WTC11 (cell line): Measurements from ENCODE around the gene SLIT3. TPM values are rescaled to one million over a fixed set of nuclear protein-coding genes. Genes with fewer than 3 reads are reported as not detected.

Source experiments
- ATAC-seq: fragments of 200-7000 bp; cut with Tn5 transposase; 2 replicates; pipeline ENCODE4 v1.10.0; 2021; ENCODE audit warnings: mild to moderate bottlenecking, moderate library complexity
- CTCF ChIA-PET: fragments of 300-600 bp; sonication (Branson Sonifier 250); formaldehyde crosslinking; loops from one replicate; lab custom pipeline; 2021; ENCODE audit warnings: antibody characterized with exemption; lab: Charles Lee
- POLR2A ChIA-PET: fragments of 350-600 bp; sonication (Branson Sonifier 250); formaldehyde crosslinking; loops from one replicate; lab custom pipeline; 2021; ENCODE audit warnings: antibody characterized with exemption; lab: Charles Lee
- DNase-seq: peaks from one replicate; pipeline ENCODE4 v3.0.0; 2021; ENCODE audit warnings: low spot score
- H3K27ac Mint-ChIP-seq: 2 replicates; pipeline ENCODE4 v1.8.0; 2021; ENCODE audit warnings: mixed read lengths
- H3K27me3 Mint-ChIP-seq: 2 replicates; pipeline ENCODE4 v1.8.0; 2021; ENCODE audit warnings: low read depth, mild to moderate bottlenecking, moderate library complexity, mixed read lengths
- H3K36me3 Mint-ChIP-seq: 2 replicates; pipeline ENCODE4 v1.8.0; 2021; ENCODE audit warnings: mixed read lengths
- H3K4me1 Mint-ChIP-seq: 2 replicates; pipeline ENCODE4 v1.8.0; 2022; ENCODE audit warnings: mixed read lengths
- H3K4me3 Mint-ChIP-seq: 2 replicates; pipeline ENCODE4 v1.8.0; 2021; ENCODE audit warnings: mild to moderate bottlenecking, moderate library complexity, mixed read lengths
- H3K9me3 Mint-ChIP-seq: 2 replicates; pipeline ENCODE4 v1.8.0; 2021; ENCODE audit warnings: mixed read lengths
- ARID4B ChIP-seq: sonication (generic); formaldehyde crosslinking; IDR thresholded peaks from 2 replicates; pipeline ENCODE4 v1.8.0; 2023; ENCODE audit warnings: missing genetic modification reagents, mild to moderate bottlenecking, borderline replicate concordance
- CBFB ChIP-seq: sonication (generic); formaldehyde crosslinking; IDR thresholded peaks from 2 replicates; pipeline ENCODE4 v1.8.1; 2022; ENCODE audit warnings: mild to moderate bottlenecking, low read depth, missing genetic modification reagents
- CDX4 ChIP-seq: fragments of 250-450 bp; sonication (Bioruptor Pico); IDR thresholded peaks from 2 replicates; pipeline ENCODE4 v1.9.0; 2021; ENCODE audit warnings: moderate library complexity, mild to moderate bottlenecking, inconsistent platforms, borderline replicate concordance
- E2F1 ChIP-seq: sonication (generic); formaldehyde crosslinking; IDR thresholded peaks from 2 replicates; pipeline ENCODE4 v1.8.0; 2022; ENCODE audit warnings: mild to moderate bottlenecking, missing genetic modification reagents
- FOXJ3 ChIP-seq: sonication (generic); formaldehyde crosslinking; IDR thresholded peaks from 2 replicates; pipeline ENCODE4 v1.9.0; 2021; ENCODE audit warnings: missing genetic modification reagents, mild to moderate bottlenecking, borderline replicate concordance
- FOXP4 ChIP-seq: sonication (generic); formaldehyde crosslinking; IDR thresholded peaks from 2 replicates; pipeline ENCODE4 v1.8.0; 2022; ENCODE audit warnings: mild to moderate bottlenecking, missing genetic modification reagents
- GABPB1 ChIP-seq: sonication (generic); formaldehyde crosslinking; IDR thresholded peaks from 2 replicates; pipeline ENCODE4 v1.8.1; 2023; ENCODE audit warnings: mild to moderate bottlenecking, missing genetic modification reagents
- HMGA2 ChIP-seq: fragments of 250-450 bp; sonication (Bioruptor Pico); IDR thresholded peaks from 2 replicates; pipeline ENCODE4 v1.4.0; 2021; ENCODE audit warnings: mild to moderate bottlenecking, moderate library complexity
- KAT7 ChIP-seq: sonication (generic); formaldehyde crosslinking; IDR thresholded peaks from 2 replicates; pipeline ENCODE4 v1.8.1; 2023; ENCODE audit warnings: missing genetic modification reagents, mild to moderate bottlenecking, borderline replicate concordance
- NR3C1 ChIP-seq: sonication (generic); formaldehyde crosslinking; conservative IDR thresholded peaks from 2 replicates; pipeline ENCODE4 v1.8.1; 2023; ENCODE audit warnings: low read depth, mild to moderate bottlenecking, missing genetic modification reagents
- OVOL2 ChIP-seq: fragments of 250-450 bp; sonication (Bioruptor Pico); IDR thresholded peaks from 2 replicates; pipeline ENCODE4 v1.9.0; 2021; ENCODE audit warnings: mild to moderate bottlenecking, borderline replicate concordance
- RORB ChIP-seq: fragments of 250-450 bp; sonication (Bioruptor Pico); IDR thresholded peaks from 2 replicates; pipeline ENCODE4 v1.9.0; 2021; ENCODE audit warnings: mild to moderate bottlenecking
- SMAD4 ChIP-seq: sonication (generic); formaldehyde crosslinking; IDR thresholded peaks from 2 replicates; pipeline ENCODE4 v1.8.0; 2022; ENCODE audit warnings: mild to moderate bottlenecking, missing genetic modification reagents
- ZNF219 ChIP-seq: sonication (generic); formaldehyde crosslinking; IDR thresholded peaks from 2 replicates; pipeline ENCODE4 v1.8.0; 2023; ENCODE audit warnings: missing genetic modification reagents, mild to moderate bottlenecking, borderline replicate concordance
- ZNF232 ChIP-seq: sonication (generic); formaldehyde crosslinking; IDR thresholded peaks from 2 replicates; pipeline ENCODE4 v1.8.0; 2022; ENCODE audit warnings: mild to moderate bottlenecking, missing genetic modification reagents
- ZNF423 ChIP-seq: fragments of 250-450 bp; sonication (Bioruptor Pico); IDR thresholded peaks from 2 replicates; pipeline ENCODE4 v2.1.2; 2022; ENCODE audit warnings: mild to moderate bottlenecking, moderate library complexity
- total RNA-seq: library from RNA; stranded (reverse); gene quantifications from 3 replicates; pipeline ENCODE4 v1.2.3, GENCODE V29; 2021
- TF ChIP-seq, protein P1 (sequence below): sonication (generic); formaldehyde crosslinking; IDR thresholded peaks from 2 replicates; pipeline ENCODE4 v1.8.0; 2022; ENCODE audit warnings: missing genetic modification reagents
- TF ChIP-seq, protein P2 (sequence below): fragments of 250-450 bp; sonication (Bioruptor Pico); IDR thresholded peaks from 2 replicates; pipeline ENCODE4 v1.9.0; 2021; ENCODE audit warnings: mild to moderate bottlenecking

The SLIT3 gene
- total RNA-seq, 1 experiment from 2014 or later = 1.9 TPM

DNA sequence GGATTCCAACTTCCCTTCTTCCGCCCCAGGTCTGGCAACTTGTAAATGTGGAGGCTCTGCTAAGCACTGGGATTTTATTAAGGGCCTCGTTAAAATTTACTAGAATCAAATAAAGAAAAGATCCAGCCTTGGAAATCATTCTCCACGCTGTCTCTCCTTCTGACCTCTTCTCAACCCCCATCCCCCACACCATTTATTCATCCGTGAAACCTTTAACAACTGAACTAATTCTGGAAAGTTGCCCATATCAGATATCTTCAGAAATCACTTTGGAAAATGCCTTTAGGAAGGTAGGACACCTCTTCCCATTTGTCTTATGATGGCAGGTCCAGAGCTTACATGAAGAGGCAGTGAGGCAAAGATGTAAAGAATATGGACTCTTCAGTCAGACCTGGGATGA lies 288.5 kb downstream of the SLIT3 start (continued):
- TF ChIP-seq ARID4B (no peak), ZNF232 (CRISPR knock-in tag) (no peak), GABPB1 (CRISPR knock-in tag) (no peak)

DNA sequence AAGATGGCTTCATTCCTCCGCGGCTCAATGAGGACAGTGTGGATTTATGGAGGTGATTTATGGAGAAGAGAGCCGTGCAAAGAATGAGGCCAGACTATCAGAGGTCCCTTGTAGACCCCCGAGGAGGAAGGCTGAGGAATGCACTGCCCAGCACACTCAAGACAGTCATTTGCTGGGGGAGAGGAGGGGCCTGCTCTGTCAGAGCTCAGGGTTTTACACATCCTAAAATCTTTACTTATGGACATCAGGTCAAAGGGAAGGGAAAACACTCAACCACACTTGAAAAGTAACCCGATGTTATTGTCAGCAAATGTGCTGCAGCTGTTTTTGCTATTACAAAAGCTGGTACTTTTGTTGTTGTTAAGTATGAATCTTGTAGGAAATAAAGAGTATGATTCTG lies 289.5 kb downstream of the SLIT3 start:
- Mint-ChIP-seq H3K36me3 (no peaks in the 10 kb centered on the region), H3K4me1 (peaks cover 38% of the 10 kb centered on the region), H3K27me3 (no peaks in the 10 kb centered on the region), H3K27ac (no peak overlapping the region), H3K4me3 (no peak overlapping the region), H3K9me3 (no peaks in the 10 kb centered on the region)
- ATAC-seq = no peak
- TF ChIP-seq, protein P1, sequence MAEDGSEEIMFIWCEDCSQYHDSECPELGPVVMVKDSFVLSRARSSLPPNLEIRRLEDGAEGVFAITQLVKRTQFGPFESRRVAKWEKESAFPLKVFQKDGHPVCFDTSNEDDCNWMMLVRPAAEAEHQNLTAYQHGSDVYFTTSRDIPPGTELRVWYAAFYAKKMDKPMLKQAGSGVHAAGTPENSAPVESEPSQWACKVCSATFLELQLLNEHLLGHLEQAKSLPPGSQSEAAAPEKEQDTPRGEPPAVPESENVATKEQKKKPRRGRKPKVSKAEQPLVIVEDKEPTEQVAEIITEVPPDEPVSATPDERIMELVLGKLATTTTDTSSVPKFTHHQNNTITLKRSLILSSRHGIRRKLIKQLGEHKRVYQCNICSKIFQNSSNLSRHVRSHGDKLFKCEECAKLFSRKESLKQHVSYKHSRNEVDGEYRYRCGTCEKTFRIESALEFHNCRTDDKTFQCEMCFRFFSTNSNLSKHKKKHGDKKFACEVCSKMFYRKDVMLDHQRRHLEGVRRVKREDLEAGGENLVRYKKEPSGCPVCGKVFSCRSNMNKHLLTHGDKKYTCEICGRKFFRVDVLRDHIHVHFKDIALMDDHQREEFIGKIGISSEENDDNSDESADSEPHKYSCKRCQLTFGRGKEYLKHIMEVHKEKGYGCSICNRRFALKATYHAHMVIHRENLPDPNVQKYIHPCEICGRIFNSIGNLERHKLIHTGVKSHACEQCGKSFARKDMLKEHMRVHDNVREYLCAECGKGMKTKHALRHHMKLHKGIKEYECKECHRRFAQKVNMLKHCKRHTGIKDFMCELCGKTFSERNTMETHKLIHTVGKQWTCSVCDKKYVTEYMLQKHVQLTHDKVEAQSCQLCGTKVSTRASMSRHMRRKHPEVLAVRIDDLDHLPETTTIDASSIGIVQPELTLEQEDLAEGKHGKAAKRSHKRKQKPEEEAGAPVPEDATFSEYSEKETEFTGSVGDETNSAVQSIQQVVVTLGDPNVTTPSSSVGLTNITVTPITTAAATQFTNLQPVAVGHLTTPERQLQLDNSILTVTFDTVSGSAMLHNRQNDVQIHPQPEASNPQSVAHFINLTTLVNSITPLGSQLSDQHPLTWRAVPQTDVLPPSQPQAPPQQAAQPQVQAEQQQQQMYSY (CRISPR knock-in tag) = no peak
- no peak for TF ChIP-seq SMAD4
- TF ChIP-seq CDX4 (CRISPR knock-in tag) = no peak
- TF ChIP-seq KAT7 = no peak
- TF ChIP-seq FOXP4 (CRISPR knock-in tag) = no peak
- TF ChIP-seq E2F1 = no peak
- no peak for DNase-seq
- CTCF ChIA-PET = interaction anchor here (1.9 kb wide), 1 partner anchor 78 kb away, joined by 5 read pairs; no protein-coding TSS in a partner anchor
- POLR2A ChIA-PET = no interaction called here

GRCh38 chr5:169011009-169011408 lies 289.9 kb downstream of the SLIT3 start:
- Mint-ChIP-seq H3K4me3 (no peak overlapping the region), H3K9me3 (no peaks in the 10 kb centered on the region), H3K4me1 (peaks cover 39% of the 10 kb centered on the region), H3K36me3 (no peaks in the 10 kb centered on the region), H3K27ac (no peak overlapping the region), H3K27me3 (no peaks in the 10 kb centered on the region)
- no peak for DNase-seq
- CTCF ChIA-PET = interaction anchor here (1.9 kb wide), 1 partner anchor 79 kb away, joined by 5 read pairs; no protein-coding TSS in a partner anchor
- no peak for ATAC-seq
- POLR2A ChIA-PET = no interaction called here
- TF ChIP-seq RORB (CRISPR knock-in tag) (no peak), FOXJ3 (CRISPR knock-in tag) (no peak), ZNF423 (CRISPR knock-in tag) (no peak), CBFB (no peak), OVOL2 (no peak), HMGA2 (CRISPR knock-in tag) (no peak), ZNF219 (CRISPR knock-in tag) (no peak), NR3C1 (CRISPR knock-in tag) (no peak)
- TF ChIP-seq, protein P2, sequence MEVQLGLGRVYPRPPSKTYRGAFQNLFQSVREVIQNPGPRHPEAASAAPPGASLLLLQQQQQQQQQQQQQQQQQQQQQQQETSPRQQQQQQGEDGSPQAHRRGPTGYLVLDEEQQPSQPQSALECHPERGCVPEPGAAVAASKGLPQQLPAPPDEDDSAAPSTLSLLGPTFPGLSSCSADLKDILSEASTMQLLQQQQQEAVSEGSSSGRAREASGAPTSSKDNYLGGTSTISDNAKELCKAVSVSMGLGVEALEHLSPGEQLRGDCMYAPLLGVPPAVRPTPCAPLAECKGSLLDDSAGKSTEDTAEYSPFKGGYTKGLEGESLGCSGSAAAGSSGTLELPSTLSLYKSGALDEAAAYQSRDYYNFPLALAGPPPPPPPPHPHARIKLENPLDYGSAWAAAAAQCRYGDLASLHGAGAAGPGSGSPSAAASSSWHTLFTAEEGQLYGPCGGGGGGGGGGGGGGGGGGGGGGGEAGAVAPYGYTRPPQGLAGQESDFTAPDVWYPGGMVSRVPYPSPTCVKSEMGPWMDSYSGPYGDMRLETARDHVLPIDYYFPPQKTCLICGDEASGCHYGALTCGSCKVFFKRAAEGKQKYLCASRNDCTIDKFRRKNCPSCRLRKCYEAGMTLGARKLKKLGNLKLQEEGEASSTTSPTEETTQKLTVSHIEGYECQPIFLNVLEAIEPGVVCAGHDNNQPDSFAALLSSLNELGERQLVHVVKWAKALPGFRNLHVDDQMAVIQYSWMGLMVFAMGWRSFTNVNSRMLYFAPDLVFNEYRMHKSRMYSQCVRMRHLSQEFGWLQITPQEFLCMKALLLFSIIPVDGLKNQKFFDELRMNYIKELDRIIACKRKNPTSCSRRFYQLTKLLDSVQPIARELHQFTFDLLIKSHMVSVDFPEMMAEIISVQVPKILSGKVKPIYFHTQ (CRISPR knock-in tag) = no peak
- TF ChIP-seq, all 79 proteins: peak for 0
